ENCODE measurements around the gene EDC4.

- TF ChIP-seq CTCF (IDR thresholded peaks at IDR 0.05): no peak
- TF ChIP-seq POLR2A (IDR thresholded peaks at IDR 0.05): no peak
These were observed 671 bp upstream of the EDC4 start for GRCh38 chr16:67872131-67872630.

All from stomach (tissue), 4 donors.